OCI-LY1 (cell line): ENCODE results near the gene TLCD1.

ENCODE experiments used
- H2AFZ ChIP-seq: fragments of 200-600 bp; sonication (generic), shearing (Covaris generic); 2 replicates; pipeline ENCODE4 v1.6.0; 2014; ENCODE audit warnings: antibody characterized with exemption, mild to moderate bottlenecking, low read length
- H3F3A ChIP-seq: fragments of 200-600 bp; sonication (generic), shearing (Covaris generic); 2 replicates; pipeline ENCODE4 v1.6.0; 2014; ENCODE audit warnings: mild to moderate bottlenecking, antibody characterized with exemption, low read length, moderate library complexity; ENCODE audit not compliant: insufficient read depth
- H3K27ac ChIP-seq: fragments of 200-600 bp; sonication (generic); 2 replicates; pipeline ENCODE4 v1.5.1; 2014; ENCODE audit warnings: low read length, mixed run types, mild to moderate bottlenecking, low read depth; ENCODE audit not compliant: poor library complexity, severe bottlenecking
- H3K27me3 ChIP-seq: fragments of 200-600 bp; sonication (generic); 2 replicates; pipeline ENCODE4 v1.6.0; 2014; ENCODE audit warnings: antibody characterized with exemption, mild to moderate bottlenecking, low read length, moderate library complexity; ENCODE audit not compliant: insufficient read depth
- H3K36me3 ChIP-seq: fragments of 200-600 bp; sonication (generic); 2 replicates; pipeline ENCODE4 v1.6.1; 2014; ENCODE audit warnings: mild to moderate bottlenecking, antibody characterized with exemption, low read length, moderate library complexity, mixed read lengths; ENCODE audit not compliant: insufficient read depth
- H3K4me1 ChIP-seq: fragments of 200-600 bp; sonication (generic); 2 replicates; pipeline ENCODE4 v1.5.1; 2014; ENCODE audit warnings: mild to moderate bottlenecking, low read length, moderate library complexity; ENCODE audit not compliant: insufficient read depth, severe bottlenecking
- H3K4me2 ChIP-seq: fragments of 200-600 bp; sonication (generic), shearing (Covaris generic); 2 replicates; pipeline ENCODE4 v1.6.1; 2014; ENCODE audit warnings: low read length
- H3K4me3 ChIP-seq: fragments of 200-600 bp; sonication (generic); 2 replicates; pipeline ENCODE4 v1.5.1; 2014; ENCODE audit warnings: low read length, low read depth, mild to moderate bottlenecking, mixed read lengths; ENCODE audit not compliant: poor library complexity, severe bottlenecking
- H3K79me2 ChIP-seq: fragments of 200-600 bp; shearing (Covaris generic); 2 replicates; pipeline ENCODE4 v1.6.1; 2016; ENCODE audit warnings: mixed run types, low read length, mixed read lengths; ENCODE audit not compliant: insufficient read depth
- H3K9ac ChIP-seq: fragments of 200-600 bp; sonication (generic), shearing (Covaris generic); 2 replicates; pipeline ENCODE4 v1.6.1; 2014; ENCODE audit warnings: mild to moderate bottlenecking, low read length, mixed read lengths
- H3K9me2 ChIP-seq: fragments of 200-600 bp; sonication (generic), shearing (Covaris generic); 2 replicates; pipeline ENCODE4 v1.6.1; 2014; ENCODE audit warnings: low read depth, mild to moderate bottlenecking, low read length, mixed read lengths
- H3K9me3 ChIP-seq: fragments of 200-600 bp; shearing (Covaris generic); 2 replicates; pipeline ENCODE4 v1.6.1; 2014; ENCODE audit warnings: low read length, mixed read lengths
- H4K20me1 ChIP-seq: fragments of 200-600 bp; sonication (generic), shearing (Covaris generic); 2 replicates; pipeline ENCODE4 v1.6.0; 2016; ENCODE audit warnings: mild to moderate bottlenecking, low read length; ENCODE audit not compliant: insufficient read depth
- EZH2 ChIP-seq: fragments of 200-600 bp; sonication (generic), shearing (Covaris generic); IDR thresholded peaks from 2 replicates; pipeline ENCODE4 v1.8.0; 2017; ENCODE audit warnings: borderline replicate concordance, mixed run types, mild to moderate bottlenecking, antibody characterized with exemption, low read length, moderate library complexity, mixed read lengths
- TF ChIP-seq, protein P1 (sequence below): fragments of 200-600 bp; sonication (generic), shearing (Covaris generic); IDR thresholded peaks from 2 replicates; pipeline ENCODE4 v1.5.1; 2017; ENCODE audit warnings: mild to moderate bottlenecking, antibody characterized with exemption, low read length, moderate library complexity, mixed read lengths

Gene TLCD1

DNA sequence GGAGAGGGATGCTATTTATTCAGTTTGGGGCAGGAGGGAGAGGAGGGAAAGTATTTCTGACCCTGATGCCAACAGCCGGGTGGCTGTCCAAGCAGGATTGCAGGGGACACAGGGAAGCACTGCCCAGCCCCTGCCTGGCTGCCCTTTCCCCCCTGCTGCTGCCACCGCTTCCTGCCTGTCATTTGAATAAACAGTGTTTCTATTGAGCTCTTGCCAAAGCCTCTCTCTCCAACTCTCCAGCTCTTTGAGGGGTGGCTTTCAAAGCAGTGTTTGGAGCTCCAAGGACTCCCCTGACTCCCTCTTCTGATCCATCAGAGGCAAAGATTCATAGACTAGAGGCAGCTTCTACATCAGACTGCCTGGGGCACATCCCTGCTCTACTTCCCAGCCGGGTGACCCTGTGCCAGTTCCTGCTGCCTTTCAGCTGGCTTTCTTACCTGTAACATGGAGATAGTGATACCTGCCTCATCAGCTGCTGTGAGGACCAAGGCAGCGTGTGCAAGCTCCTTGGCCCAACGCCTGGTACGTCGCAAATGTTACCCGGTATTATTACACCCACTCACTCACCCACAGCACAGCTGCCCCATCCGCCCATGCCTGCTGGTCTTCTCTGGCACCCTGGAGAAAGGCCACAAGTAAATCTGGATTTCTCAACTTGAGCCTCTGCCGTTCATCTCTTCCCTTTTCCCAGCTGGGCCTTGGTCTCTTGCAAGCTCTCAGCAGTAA lies 23.8 kb downstream of the TLCD1 start:
- no peaks in the 10 kb centered on the region for H3F3A ChIP-seq
- no peak for TF ChIP-seq EZH2
- TF ChIP-seq, protein P1, sequence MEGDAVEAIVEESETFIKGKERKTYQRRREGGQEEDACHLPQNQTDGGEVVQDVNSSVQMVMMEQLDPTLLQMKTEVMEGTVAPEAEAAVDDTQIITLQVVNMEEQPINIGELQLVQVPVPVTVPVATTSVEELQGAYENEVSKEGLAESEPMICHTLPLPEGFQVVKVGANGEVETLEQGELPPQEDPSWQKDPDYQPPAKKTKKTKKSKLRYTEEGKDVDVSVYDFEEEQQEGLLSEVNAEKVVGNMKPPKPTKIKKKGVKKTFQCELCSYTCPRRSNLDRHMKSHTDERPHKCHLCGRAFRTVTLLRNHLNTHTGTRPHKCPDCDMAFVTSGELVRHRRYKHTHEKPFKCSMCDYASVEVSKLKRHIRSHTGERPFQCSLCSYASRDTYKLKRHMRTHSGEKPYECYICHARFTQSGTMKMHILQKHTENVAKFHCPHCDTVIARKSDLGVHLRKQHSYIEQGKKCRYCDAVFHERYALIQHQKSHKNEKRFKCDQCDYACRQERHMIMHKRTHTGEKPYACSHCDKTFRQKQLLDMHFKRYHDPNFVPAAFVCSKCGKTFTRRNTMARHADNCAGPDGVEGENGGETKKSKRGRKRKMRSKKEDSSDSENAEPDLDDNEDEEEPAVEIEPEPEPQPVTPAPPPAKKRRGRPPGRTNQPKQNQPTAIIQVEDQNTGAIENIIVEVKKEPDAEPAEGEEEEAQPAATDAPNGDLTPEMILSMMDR, result no peak
- H3K27me3 ChIP-seq, result no peaks in the 10 kb centered on the region
- H4K20me1 ChIP-seq, result no peaks in the 10 kb centered on the region
- no peaks in the 10 kb centered on the region for H3K79me2 ChIP-seq
- no peak overlapping the region for H3K4me2 ChIP-seq
- H3K4me1 ChIP-seq, result no peaks in the 10 kb centered on the region
- H3K9me3 ChIP-seq, result no peaks in the 10 kb centered on the region
- no peaks in the 10 kb centered on the region for H3K9me2 ChIP-seq
- H3K27ac ChIP-seq, result no peak overlapping the region
- H3K4me3 ChIP-seq, result no peak overlapping the region
- H3K36me3 ChIP-seq, result peaks cover 64% of the 10 kb centered on the region
- H3K9ac ChIP-seq, result no peak overlapping the region
- H2AFZ ChIP-seq, result no peak overlapping the region

DNA sequence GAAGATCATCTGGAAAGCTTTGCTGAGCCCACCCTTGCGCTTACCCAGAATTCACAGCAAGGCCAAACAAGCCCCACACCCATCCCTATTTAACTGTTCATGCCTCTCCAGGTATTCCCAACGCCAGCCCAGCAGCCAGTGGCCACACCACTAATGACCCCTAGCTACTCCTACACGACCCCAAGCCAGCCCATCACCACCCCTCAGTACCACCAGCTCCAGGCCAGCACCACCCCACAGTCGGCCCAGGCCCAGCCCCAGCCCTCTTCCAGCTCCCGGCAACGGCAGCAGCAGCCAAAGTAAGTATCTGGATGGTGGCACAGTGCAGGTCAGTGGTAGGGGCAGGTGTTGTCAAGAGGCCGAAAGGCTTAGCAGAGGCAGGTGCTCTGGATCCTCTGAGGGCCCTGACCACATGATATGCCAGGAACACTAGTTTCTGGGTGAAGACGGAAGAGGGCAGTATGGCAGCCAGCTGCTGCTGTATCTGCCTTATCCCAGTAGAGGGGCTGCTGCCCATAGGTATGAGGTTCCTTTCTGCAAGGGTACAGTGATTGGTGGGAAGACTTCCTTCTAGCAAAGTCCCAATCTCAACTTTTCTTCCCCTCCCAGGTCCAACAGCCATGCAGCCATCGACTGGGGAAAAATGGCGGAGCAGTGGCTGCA lies 25.1 kb downstream of the TLCD1 start:
- H3K4me2 ChIP-seq, result no peak overlapping the region
- H3K27me3 ChIP-seq, result no peaks in the 10 kb centered on the region
- no peak for TF ChIP-seq EZH2
- TF ChIP-seq, protein P1, result no peak
- no peak overlapping the region for H3K27ac ChIP-seq
- no peaks in the 10 kb centered on the region for H3K9me3 ChIP-seq
- no peaks in the 10 kb centered on the region for H3K79me2 ChIP-seq
- no peaks in the 10 kb centered on the region for H3F3A ChIP-seq
- no peak overlapping the region for H2AFZ ChIP-seq
- no peaks in the 10 kb centered on the region for H4K20me1 ChIP-seq
- H3K36me3 ChIP-seq, result peaks cover 76% of the 10 kb centered on the region
- no peaks in the 10 kb centered on the region for H3K4me1 ChIP-seq
- no peaks in the 10 kb centered on the region for H3K9me2 ChIP-seq
- H3K9ac ChIP-seq, result no peak overlapping the region
- no peak overlapping the region for H3K4me3 ChIP-seq

DNA sequence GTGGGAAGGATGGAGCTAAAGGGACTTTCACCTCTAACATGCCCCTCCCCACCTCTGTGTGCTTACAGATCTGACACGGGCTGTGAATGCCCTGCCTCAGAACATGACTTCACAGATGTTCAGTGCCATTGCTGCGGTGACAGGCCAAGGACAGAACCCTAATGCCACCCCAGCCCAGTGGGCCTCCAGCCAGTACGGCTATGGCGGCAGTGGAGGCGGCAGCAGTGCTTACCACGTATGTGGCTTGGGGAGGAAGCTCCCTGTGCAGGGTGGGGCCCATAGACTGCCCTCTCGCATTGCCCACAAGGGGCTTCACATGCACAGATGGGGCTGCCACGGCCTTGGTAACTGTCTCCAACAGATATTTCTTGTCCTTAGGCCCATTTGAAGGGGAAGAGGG lies 25.8 kb downstream of the TLCD1 start:
- Histone ChIP-seq H3K79me2 (no peaks in the 10 kb centered on the region), H3K27ac (no peak overlapping the region), H2AFZ (no peak overlapping the region), H3K9me2 (no peaks in the 10 kb centered on the region), H3K27me3 (no peaks in the 10 kb centered on the region), H4K20me1 (no peaks in the 10 kb centered on the region), H3K9ac (no peak overlapping the region), H3K4me1 (no peaks in the 10 kb centered on the region), H3K4me2 (no peak overlapping the region), H3K9me3 (no peaks in the 10 kb centered on the region), H3F3A (no peaks in the 10 kb centered on the region), H3K4me3 (no peak overlapping the region), H3K36me3 (peaks cover 83% of the 10 kb centered on the region)
- no peak for TF ChIP-seq EZH2
- TF ChIP-seq, protein P1, result no peak
